ENCODE data around the gene ABHD12B.

DNA sequence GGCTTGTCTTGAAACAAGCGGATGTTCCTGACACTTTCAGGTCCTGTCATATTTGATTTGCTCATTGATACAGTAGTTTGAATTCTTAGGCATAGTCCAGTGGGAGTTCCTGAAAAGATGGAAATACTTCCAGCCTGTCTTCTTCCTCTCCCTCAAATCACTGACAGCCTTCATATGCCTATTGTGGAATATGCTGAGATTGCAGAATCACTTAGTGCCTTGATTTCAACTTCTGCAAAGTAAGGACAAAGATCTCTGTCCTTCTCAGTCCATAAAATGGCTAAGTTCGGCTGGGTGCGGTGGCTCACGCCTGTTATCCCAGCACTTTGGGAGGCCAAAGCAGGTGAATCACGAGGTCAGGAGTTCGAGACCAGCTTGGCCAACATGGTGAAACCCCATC is 79.2 kb downstream of the ABHD12B start:
- TF ChIP-seq, protein P1, sequence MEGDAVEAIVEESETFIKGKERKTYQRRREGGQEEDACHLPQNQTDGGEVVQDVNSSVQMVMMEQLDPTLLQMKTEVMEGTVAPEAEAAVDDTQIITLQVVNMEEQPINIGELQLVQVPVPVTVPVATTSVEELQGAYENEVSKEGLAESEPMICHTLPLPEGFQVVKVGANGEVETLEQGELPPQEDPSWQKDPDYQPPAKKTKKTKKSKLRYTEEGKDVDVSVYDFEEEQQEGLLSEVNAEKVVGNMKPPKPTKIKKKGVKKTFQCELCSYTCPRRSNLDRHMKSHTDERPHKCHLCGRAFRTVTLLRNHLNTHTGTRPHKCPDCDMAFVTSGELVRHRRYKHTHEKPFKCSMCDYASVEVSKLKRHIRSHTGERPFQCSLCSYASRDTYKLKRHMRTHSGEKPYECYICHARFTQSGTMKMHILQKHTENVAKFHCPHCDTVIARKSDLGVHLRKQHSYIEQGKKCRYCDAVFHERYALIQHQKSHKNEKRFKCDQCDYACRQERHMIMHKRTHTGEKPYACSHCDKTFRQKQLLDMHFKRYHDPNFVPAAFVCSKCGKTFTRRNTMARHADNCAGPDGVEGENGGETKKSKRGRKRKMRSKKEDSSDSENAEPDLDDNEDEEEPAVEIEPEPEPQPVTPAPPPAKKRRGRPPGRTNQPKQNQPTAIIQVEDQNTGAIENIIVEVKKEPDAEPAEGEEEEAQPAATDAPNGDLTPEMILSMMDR (IDR thresholded peaks at IDR 0.05; ENCODE audit: extremely low read depth in 1 of 2, insufficient read depth in 1 of 2, low read depth in 1 of 2, low read length in 2 of 2), result no peak
- TF ChIP-seq EZH2 (IDR thresholded peaks at IDR 0.05; ENCODE audit: borderline replicate concordance, low read depth, low read length, severe bottlenecking) (no peak), POLR2A (IDR thresholded peaks at IDR 0.05; ENCODE audit: low read depth, low read length) (no peak), POLR2AphosphoS5 (IDR thresholded peaks at IDR 0.05; ENCODE audit: insufficient read depth, low read depth, low read length) (no peak), FOS (IDR thresholded peaks at IDR 0.05; ENCODE audit: borderline replicate concordance, insufficient read depth, low read length) (no peak), JUN (IDR thresholded peaks at IDR 0.05; ENCODE audit: borderline replicate concordance, insufficient read depth, insufficient read length, low read depth) (no peak), GATA2 (IDR thresholded peaks at IDR 0.05; ENCODE audit: insufficient read depth, insufficient read length, low read depth, low read length) (no peak), MYC (IDR thresholded peaks at IDR 0.05; ENCODE audit: low read depth, low read length) (no peak)
- TF ChIP-seq, protein P2, sequence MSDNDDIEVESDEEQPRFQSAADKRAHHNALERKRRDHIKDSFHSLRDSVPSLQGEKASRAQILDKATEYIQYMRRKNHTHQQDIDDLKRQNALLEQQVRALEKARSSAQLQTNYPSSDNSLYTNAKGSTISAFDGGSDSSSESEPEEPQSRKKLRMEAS (IDR thresholded peaks at IDR 0.05; ENCODE audit: insufficient read depth, insufficient read length), result no peak
